CD1c-positive myeloid dendritic cell (primary cell): ENCODE data around the gene GALR1.
"Not testable (repeated sequence)": the region's sequence is repeated elsewhere in the genome, so short reads cannot be mapped to it uniquely, and the experiment has no call there.

Source experiments
- DNase-seq: peaks from one replicate; pipeline ENCODE4 v3.0.0-alpha.2; 2016; ENCODE audit errors: extremely low spot score

GALR1 gene

DNA sequence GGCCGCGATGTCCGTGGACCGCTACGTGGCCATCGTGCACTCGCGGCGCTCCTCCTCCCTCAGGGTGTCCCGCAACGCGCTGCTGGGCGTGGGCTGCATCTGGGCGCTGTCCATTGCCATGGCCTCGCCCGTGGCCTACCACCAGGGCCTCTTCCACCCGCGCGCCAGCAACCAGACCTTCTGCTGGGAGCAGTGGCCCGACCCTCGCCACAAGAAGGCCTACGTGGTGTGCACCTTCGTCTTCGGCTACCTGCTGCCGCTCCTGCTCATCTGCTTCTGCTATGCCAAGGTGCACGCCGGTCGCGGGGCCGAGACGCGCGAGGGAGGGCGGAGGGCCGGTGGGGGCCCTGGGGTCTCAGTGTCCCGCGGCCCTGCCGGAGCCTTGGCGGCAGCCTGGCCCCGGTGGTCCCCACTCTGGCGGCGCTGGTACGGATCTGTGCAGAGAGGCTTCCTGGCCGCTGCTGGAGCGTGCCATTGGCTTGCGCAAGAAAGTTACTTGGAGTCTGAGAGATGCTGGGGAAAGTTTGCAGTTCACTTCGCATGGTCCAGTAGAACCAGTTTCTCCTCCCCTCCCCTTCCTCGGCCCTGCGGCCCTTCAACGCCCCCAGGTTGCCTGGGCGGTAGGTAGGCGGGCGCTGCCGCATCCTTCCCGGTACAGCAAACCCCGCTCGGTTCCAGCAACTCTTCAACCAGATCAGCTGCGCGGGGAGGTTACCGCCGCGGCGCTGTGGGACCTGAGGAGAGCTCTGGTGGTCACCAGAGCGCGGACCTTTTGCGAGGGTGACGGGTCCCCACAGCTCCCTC lies 1.5 kb downstream of the GALR1 start:
- DNase-seq = no peak

DNA sequence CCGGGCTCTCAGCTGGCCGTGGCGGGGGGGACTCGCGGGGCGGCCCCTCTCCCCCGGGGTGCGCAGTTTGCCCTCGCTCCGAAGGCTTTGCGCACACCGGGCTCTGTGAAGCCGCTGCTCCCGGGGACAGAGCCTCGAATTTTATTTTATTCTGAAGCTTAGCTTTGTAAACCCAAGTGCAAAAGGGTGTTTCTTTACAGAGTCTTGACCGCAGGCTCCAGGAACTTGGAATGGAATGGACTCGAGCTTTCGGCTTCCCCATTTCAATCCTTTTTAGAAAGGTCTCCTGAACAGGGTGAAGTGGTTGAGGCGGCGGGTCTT lies 2.0 kb downstream of the GALR1 start:
- no peak for DNase-seq

DNA sequence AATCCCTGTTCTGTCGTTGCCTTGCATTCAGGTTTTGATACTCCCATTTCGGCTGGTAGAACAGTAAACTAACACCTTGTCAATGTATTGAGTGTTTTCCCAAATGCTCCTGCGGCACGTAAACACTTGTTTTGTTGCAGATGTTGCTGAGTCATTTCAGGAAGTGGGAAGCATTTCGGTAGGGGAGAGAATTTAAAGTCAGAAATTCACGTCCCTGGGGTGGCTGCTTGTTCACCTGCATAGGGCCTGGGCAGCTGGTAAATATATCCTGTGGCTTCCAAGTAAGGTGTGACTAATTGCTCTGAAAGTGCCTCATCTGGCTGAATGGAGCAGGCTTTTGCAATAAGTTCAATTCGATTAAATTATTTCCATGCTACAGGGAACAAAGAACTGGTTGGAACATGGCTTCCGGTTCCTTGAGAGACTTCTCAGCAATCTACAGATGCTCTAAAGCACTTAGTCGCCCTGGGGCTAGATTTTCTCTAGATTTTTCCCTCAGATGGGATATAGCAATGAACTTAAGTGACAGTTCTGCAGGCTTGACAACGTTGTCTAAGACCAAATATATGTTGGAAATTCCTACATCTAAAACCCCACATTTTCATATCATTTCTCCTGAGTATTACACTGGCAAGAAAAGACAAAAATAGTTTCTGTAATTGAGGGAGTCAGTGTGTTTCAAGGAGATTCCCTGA lies 5.2 kb downstream of the GALR1 start:
- DNase-seq = no peak

DNA sequence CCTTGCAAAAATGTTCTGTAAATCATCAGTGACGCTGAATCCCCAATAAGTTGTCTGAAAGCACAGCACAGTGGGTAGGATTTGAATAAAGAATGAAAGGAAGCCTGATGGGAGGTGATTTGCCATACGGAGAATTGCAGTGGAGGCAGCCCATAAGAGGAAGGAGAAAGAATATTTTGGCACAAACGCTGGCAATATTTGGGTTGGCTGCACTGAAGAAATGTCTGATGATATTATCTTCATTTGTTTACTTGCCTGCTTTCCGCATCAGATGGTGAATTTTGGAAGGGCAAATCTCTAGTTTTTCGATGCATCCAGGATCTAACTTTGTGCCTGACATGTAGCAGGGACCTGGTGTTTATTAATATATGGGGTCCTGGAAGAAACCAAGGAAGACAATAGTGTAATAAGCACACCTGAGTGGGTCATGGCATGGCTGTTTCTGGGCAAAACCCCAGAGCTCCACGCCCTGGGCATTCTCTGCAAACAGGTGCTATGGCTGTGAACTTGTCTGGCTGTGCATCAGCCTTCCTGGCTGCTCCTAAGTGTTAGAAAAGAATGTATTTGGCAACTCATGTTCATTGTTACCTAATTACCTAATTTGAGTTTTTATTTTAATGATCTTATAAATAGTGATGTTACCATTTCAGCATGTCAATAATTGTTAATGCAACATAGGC lies 5.9 kb downstream of the GALR1 start:
- DNase-seq = no peak

DNA sequence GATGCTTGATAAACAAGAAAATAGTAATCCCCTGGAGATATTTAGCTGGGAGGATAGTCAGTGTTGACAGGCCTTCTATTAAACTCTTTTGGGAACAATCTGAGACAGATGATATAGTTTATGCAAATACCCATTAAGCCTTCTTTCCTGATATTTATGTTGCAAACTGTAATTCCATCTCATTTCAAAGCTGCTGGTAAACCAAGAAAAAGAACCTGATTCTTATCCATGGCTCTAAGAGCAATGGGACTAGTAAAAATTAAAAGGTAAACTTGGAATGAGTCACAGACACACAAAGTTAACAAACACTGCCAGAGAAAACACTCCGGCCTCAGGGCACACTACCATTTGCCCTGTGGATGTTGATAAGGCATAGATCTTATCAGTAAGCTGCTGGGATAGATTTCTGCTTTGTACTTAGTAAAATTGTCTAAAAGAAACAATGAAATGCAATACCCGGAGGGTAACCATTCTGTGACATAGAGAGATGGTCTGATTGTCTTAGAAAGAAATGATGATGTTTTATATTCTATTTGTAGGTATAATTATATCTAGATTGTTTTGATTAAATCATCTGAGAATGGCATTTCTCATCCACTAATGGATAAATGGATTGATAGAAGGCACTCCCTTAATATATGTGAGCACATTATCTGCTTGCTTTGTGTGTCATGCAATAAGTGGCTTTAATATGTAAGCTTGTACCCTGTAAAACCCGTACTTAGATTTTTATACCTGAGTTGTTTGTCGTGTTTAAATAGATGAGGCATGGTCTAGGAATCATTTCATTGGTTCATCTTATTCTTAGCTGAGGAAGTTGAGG lies 13.2 kb downstream of the GALR1 start:
- DNase-seq = no peak

DNA sequence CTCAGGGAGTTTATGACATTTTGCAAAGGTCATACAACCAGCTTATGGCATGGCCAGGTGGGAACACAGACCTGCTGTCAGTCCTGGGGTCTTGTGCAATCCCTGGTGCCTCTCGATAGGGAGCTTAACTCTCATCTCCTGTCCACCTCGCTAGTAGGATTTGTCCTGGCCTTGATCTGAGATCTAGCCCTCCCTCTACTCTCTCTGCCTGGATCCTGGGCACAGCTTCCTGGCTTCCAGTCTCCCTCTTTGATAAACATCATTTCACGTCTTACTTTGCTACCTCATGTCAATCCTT lies 13.8 kb downstream of the GALR1 start:
- no peak for DNase-seq

DNA sequence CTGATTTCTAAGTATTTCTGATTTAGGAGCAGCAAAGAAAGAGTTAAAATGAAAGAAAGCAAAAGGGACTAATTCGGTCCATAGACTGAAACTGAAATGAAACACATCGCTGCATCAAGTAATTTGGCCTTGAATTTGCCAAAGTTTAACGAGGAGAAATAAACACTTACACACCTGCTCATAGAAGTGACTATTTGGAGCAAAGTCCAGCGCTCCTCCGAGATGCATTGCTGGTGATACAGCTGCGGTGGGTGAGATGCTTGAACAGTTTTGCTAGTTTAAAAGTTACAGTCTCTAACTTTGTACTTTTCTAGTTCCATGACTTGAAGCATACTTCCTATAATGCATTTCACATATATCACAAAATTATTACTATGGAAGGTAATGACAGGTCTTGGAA lies 18.3 kb downstream of the GALR1 start:
- DNase-seq = no peak

DNA sequence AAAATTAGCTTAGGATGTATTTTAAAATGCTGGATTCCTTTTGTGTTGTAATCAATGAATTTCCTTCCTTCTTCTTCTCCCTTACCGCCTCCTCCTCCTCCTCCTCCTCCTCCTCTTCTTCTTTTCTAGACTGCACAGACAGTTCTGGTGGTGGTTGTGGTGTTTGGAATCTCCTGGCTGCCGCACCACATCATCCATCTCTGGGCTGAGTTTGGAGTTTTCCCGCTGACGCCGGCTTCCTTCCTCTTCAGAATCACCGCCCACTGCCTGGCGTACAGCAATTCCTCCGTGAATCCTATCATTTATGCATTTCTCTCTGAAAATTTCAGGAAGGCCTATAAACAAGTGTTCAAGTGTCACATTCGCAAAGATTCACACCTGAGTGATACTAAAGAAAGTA lies 18.8 kb downstream of the GALR1 start:
- no peak for DNase-seq

DNA sequence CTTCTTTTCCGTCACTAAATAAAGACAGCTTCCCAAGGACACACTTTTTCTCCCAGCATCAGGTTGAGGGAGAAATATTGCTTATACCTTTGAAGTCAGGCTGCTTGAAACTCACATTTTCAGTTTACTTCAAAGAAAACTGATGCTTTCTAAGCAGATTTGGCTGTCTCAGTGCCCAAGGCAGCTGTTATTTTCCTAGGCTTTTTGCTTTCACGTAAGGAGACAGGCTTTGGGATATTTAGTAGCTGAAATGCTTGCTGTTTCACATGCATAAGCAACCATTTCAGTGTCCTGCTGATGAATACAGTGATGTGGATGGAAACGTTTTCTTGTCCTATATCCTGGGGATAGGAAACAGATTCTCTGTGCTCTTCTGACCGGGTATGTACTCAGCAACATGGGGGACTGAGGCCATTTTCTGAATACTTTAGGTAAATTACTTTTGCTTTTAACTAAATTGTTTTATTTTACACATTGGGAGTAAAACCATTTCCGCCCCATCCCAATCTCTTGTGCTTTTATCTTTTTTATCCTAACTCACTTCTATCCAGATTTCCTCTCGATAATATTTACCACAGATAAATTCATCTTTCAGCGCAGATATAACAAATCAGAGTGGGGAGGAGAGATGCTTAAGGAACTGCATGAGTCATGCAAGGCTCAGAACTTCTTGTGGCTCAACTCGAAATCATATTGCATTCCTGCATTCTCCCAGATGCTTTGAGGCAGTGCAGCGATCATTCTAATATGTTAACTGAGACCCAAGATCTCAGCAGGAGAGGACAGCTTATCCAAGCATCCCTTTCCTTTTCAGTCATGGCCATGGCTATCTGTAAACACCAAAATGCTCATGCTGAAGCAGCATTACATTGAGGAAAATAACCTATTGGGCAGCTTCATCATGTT lies 22.2 kb downstream of the GALR1 start:
- DNase-seq = no peak

DNA sequence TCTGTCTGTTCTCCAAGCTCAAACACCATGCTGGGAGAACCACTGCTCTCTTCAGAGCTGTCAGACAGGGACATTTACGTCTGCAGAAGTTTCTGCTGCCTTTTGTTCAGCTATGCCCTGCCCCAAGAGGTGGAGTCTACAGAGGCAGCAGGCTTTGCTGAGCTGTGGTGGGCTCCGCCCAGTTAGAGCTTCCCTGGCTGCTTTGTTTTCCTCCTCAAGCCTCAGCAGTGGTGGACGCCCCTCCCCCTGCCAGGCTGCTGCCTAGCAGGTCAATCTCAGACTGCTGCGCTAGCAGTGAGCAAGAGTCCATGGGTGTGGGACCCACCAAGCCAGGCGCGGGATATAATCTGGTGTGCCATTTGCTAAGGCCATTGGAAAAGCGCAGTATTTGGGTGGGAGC lies 41.2 kb downstream of the GALR1 start:
- not testable (repeated sequence) for DNase-seq

DNA sequence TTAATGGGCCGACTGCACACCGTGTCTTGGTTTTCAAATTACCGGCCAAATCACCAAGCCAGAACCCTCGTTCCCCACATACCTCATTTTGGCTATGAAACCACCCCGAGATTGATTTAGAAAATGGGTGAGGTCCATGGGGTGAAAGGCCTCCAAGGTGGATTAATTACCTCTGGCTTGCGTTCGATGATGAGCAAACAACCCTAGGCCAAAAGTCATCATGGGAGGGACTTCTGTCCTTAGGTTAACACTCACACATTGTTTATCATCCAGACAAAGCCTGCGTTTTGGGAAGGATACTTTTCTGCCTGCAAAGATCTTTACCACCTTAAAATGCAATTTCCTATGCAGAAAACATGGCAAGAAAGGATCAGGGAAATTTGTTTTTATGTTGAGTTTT lies 48.5 kb downstream of the GALR1 start:
- DNase-seq = no peak

DNA sequence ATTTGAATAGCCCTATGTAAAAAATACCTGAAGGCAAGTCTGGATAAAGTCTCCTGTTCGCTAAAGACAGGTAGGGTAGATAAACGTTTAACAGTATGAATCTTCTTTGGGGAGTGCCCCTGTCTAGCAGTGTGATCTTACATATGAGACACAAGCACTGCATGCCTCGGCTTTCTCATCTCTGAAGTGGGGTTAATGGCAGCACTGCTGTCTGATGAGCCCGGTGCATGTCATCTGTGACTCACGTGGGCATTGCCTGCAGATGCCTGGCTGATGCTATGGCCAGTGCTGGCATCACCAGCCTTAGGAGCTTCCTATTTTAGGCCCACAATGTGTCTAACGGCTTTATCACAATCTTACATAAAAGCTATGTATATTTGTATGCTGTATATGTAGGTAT lies 50.1 kb downstream of the GALR1 start:
- no peak for DNase-seq

DNA sequence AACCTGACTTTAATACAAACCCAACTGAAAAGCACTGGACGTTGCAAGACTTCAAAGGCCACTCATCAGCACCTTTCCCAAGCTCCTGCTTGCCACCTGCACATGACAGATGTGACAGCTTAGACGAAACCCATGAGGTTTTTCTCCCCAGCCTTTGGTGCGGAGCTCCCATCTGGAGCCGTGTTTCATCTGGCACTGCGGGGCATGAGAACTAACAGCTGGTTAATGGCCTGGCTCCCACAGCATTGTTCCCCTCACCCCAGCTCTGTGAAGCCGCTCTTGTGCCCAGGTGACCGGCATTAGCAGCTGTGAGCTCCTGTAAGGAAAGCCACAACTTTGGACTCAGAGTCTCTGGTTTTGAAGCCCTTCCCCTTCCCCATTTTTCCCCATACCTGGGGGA lies 50.9 kb downstream of the GALR1 start:
- no peak for DNase-seq

DNA sequence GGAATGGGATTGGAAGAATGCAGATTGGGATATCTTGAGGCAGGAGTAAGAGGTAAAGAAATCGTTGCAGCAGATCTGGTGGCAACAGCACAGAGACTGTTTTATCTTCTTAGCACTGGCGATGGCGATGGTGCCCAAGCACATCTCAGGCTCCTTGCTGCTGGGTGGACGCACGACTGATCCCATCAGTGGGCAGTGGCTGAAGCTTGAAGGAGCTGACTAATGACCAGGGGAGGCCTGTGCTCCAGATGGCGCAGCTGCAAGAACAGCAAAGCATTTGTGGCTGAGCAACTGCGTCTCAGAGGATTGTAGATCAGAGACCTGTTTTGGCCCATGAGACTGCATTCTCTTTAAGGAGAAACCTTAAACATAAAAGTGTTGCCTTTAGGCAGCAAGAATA lies 54.6 kb downstream of the GALR1 start:
- DNase-seq = no peak

DNA sequence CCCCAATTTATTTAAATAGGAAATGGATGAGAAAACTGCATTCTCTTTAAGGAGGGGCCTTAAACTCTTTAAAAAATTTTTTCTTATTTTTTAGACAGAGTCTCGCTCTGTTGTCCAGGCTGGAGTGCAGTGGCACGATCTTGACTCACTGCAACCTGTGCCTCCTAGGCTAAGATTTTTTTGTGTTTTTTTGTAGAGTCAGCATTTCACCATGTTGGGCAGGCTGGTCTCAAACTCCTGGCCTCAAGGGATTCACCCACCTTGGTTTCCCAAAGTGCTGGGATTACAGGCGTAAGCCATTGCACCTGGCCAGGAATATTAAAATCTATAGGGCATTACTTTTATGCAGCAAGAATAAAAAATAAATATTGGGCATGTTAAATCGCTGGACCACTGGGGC lies 56.0 kb downstream of the GALR1 start:
- DNase-seq = no peak

DNA sequence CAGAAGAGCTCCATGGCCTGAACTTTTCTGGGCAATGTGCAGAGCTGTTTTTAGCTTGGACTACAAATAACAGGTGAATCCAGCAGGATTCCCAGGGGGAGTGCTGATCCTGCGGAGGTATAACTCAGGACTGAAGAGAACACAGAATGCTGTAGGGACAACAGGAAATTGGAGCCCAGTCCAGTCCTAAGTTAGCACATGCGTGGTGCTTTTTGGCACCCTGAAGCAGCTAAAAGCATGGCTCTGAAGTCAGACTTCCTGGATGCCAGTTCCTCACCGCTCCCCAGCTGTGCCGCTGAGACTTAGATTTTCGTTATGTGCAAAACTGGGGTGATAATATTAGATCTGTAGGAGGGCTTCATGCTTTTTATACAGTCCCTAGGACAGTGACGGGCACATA lies 58.6 kb downstream of the GALR1 start:
- DNase-seq = no peak

DNA sequence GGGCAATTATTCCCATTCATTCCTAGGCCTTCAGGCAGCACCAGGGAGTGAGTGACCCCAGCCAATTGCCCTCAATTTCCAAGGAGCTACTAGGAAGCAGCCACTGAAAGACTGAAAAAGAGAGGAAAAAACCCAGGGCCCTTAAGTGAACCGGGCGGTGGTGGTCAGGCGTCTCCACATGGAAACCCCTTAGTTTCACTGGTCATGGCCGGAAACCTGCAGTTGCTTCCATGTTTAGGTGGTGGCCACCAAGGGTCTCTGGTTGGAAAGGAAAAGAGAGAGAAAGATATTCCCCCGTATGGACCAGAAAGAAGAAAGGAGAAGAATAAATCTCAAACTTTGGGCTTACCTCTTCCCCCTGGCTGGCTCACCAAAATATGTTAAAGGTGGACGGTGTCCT lies 64.9 kb downstream of the GALR1 start:
- DNase-seq = no peak

DNA sequence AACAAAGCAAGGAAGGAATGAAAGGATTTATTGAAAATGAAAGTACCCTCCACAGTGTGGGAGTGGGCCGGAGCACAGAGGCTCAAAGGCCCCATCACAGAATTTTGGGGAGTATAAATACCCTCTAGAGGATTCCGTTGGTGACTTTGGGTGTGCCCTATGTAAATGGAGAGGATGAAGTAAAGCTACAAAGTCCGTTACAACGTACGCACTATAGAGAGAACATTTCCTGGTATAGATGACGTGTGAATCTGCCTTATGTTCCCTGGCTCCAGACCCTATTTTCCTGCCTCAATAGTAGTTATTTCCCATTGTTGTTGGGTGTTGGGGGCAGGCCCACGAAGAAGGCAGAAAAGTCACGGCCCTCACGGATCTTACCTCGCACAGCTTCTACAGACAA lies 65.3 kb downstream of the GALR1 start:
- DNase-seq = no peak

DNA sequence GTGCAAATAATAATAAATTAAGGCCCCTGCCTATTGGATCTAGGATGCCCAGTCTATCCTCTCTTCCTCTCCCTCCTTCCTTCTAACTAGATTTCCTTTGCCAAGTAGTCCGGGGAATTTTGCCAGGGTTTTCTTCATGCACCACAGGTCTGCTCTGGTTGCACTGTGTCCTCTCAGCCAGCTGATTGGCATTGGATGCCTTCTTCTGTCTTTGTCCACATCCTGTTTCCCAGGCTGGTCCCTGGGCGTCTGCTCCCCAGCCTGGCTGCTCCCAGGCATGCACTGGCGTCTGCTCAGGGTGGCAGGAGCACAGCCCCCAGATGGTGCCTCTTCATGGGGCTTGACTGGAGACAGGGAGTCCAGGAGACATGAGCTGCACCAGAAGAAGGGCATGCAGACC lies 66.4 kb downstream of the GALR1 start:
- DNase-seq = no peak

DNA sequence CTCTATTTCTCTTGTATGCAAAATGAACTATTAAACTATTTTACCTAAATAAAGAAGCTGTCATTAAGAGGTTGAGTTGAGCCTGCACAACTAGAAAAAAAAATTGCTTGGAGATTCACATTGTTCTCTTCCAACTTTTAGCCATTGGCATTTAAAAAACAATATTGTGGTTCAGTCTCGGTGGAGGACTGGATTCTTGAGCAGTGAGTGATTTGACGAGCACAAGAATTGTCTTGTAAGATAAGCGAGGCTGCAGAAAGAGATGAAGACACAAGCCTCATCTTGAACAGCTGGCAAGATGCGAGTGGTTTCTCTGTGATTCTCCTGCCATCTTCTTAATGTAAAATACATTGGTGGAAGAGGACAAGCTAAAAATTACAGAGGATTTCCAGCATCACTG lies 67.0 kb downstream of the GALR1 start:
- no peak for DNase-seq

DNA sequence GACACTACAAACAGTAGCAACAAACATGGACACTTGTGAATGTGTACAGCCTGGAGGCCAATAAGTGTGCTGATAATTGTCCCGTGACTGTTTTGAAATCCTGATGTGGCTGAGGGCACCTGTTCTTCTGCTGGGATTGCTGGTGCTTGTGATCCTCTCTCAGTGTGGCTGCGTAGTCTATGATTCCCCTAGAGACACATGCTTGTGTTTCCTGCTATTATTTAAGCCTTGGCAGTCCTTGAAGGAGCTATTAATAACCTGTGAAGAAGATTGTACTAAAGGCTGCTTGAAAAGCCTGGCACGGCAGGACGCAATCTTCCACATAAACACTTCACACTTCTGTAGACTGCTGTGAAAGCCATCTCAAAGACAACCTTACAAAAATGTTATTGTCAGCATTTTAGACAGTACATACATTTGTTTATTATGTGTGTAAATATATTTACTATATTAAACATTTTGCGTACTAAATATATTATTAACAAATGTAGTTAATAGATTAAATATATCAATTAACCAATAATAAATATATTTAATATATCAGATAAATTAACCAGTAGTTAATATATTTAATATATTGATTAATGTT lies 71.4 kb downstream of the GALR1 start:
- no peak for DNase-seq
